Fibroblast of peridontal ligament (primary cell): ENCODE results near the gene MRPS27.

Experiments
- DNase-seq: peaks from one replicate; pipeline ENCODE4 v3.0.0-alpha.2; 2010; ENCODE audit errors: extremely low read depth

Gene MRPS27

DNA sequence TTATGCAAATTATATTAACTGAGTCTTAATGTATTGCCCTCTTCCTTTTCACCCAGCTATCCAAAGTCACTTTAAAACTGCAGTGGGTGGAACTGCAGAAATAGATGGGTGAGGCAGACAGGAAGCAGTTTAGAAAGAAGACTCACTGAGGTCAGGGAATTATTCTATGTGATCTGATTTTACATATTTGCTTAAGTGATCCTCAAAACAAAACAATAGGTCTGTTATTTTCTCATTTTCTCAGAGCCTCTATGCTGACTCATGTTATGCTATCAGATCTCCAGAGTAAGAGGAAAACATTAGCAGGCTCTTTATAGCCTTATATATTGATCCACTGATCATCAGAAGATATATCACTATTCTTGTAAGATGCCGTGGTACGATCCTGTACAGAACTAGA is 63.5 kb downstream of the MRPS27 start:
- DNase-seq = peak; percentile 27

DNA sequence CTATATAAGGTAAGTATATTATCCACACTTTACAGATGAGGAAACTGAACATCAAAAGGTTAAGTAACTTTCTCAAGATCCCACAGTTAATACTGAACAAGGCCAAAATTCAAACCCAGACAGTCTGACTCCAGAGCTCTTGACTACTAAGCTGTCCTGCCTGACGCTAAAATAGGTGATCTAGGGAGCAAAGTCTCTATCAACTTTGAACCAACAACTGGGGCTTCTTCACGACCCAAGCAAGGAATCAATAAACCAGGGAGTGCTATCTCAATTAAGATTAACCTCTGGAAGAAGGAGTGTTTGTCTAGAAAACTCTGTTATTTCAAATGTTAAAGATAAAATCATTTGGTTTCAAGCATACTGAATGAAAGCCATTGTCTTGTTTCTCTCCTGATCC is 64.4 kb downstream of the MRPS27 start:
- DNase-seq = no peak

DNA sequence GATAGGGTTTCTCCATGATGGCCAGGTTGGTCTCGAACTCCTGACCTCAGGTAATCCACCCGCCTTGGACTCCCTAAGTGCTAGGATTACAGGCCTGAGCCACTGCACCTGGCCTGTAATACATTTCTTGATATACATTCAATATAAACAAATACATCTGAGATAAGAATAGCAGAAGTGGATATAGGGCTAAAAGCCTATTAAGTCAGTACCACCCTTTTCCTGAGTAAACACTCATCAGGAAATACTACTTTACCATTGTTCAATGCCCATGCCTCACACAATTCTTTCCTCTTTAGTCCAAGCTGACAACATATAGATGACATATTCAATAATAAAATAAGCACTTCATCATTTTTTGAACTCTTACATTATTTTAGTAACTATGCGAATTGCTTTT is 64.8 kb downstream of the MRPS27 start:
- no peak for DNase-seq

- DNase-seq = peak; percentile 48
Measured at GRCh38 chr5:72252574-72253155, 67.4 kb downstream of the MRPS27 start.

DNA sequence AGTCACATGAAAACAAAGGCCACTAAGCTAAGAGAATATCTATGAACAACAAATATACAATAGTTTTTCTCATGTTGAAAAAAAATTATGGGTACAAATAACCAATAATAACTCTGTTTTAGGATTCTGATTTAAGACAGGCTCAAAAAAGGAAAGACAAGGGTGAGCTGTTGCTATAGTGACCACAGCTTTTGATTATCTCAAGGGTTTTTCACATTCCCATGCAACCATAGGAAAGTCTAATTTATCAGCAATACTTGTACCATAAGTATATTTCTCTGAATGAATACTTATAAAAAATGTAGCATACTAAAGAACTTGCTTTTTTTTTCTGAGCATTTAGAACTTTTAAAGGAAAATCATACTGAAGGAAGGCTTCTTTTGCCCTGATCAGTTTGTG is 68.0 kb downstream of the MRPS27 start:
- peak; percentile 57 for DNase-seq

DNA sequence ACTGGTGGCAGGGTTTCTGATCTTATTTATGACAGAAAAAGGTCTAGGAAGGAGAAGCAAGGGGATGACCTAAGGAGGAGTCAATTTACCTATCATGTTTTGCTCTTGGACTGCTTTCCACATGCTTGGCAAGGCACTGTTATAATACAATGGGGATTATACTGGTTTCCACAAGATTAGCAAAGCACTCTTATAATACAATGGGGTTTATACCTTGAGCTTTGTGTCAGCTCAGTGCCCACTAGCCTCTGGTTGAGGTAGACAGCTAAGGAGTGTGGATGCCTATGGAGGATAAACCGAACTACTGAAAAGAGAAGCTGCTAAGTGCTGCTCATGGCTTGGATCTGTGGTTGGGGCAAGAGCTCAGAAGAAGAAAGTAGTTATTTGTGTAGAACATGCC is 68.7 kb downstream of the MRPS27 start:
- DNase-seq = no peak

DNA sequence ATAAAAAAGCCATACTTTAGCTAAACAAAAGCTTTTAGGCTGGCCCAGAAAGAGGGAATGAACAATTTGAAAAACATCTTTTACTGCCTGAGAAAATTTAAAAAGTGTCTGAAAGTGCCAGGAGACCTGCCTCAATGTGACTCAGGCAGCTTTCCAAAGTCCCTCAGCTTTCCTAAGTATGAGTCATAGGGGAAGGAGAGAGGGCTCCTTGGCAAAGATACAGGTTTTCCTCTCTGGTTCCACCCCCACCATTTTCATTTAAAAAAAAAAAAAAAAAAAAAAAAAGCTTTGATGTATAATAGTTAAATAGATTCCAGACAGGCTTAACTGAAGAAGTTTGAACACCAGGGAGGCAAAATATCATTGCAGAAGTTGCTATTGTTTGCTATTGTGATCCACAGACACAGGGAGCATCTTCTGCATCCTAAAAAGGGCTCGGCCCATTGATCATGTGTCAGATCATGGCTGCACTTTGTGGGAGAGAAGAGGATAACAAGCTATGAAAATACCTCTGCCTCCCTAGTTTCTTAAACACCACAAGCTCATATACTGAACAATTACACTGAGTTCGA is 71.5 kb downstream of the MRPS27 start:
- peak; percentile 93 for DNase-seq

DNA sequence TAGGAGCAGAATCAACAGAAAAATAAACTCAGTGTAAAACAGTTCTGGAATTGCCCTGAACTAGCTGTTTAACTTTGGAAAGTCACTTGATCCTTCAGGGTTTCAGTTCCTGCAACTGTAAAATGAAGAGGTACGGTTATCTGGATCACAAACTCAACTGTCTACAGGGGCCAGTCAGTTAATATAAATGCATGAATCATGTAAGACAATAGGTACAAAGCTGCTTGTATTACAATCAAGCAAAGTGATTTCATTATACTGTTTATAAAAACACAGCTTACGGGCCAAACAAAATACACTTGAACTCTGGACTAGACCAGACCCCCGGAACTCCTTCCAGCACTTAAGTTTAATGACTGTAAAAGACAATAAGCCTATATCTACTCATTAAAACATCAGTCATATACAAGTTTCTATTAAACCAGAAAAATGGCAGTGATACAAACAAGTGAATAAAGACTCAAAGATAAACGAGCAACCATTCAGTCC is 73.0 kb downstream of the MRPS27 start:
- DNase-seq = peak; percentile 60

DNA sequence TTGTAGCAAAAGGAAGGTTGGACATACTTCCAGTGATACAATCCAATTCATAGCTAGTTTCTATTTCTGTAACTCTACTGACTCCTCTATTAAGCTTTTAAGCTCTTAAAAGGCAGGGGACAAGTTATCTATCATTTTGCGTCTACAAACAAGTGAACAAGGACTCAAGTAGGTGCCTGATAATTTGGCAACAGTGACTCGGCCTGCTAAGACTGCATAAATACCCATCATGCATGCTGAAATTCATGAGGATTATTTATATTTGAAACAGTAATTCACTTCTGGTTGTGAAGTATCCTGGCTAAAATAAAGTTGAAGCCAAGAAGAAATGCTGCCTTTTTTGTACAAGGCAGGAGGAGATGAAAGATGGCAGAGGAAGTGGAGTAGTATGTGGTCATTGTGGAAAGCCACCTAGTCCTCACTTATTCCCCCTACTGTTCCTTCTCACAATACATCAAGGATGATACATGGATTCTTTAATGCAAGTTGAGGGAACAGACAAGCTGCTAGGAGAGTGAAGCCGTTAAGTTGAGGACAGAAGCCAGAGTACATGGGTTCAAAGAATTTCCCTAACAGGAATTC is 74.0 kb downstream of the MRPS27 start:
- DNase-seq = peak; percentile 54

DNA sequence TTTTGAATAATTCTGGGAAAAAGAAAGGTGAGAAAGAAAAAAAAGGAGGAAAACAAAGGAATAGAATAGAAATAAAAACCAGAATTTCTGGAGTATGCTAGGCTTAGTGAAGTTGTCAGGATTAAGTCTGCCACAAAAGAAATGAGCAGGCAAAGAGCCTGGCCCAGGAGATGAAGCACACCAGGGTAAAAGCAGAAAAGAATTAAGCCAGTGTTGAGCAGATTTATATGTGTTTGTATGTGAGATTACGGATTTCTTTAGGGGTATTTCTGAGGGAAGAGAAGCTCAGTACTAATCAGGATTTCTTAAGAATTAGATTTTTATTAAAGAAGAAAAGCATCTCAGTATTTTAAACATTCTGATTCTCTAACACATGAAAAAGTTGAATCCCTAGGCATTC is 74.5 kb downstream of the MRPS27 start:
- DNase-seq = no peak

- peak; percentile 73 for DNase-seq
Measured at GRCh38 chr5:72244862-72245371, 75.1 kb downstream of the MRPS27 start.

- no peak for DNase-seq
Measured at GRCh38 chr5:72243706-72244105, 76.3 kb downstream of the MRPS27 start.

DNA sequence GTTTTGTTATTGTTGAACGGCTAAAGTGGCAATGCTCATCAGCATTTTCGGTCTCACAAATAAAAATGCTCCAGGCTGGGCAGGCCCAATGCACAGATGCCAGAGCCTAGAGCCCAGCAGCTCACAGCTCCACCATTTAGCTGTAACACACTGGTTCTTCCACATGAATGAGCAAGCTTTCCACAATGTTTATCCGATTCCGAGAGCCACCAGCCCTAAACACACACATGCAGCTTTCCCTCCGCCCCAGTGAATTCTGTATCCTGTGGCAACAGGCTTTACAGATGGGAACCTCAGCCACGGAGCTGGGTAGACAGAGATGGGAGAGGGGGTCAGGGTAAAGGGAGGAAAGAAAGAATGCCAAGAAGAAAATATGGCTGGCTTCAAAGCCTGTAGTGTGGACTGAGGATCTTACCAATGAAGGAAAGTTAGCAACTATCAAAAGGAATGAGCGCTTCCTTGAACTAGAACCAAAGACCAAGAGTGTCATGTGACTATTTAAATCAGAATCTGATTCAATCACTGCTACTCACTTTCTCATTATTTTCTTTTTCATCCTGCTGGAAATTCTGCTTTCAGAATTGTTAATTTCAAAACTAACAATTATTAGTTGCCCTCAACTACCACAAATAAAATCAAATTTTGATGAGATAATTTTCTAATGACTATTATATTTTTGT is 77.1 kb downstream of the MRPS27 start:
- peak; percentile 75 for DNase-seq

- no peak for DNase-seq
Measured at GRCh38 chr5:72241346-72242003, 78.6 kb downstream of the MRPS27 start.

GRCh38 chr5:72238712-72239445 is 81.2 kb downstream of the MRPS27 start:
- no peak for DNase-seq

- DNase-seq = no peak
Measured at GRCh38 chr5:72237879-72238278, 82.2 kb downstream of the MRPS27 start.

GRCh38 chr5:72237415-72237814 is 82.6 kb downstream of the MRPS27 start:
- peak; percentile 44 for DNase-seq

GRCh38 chr5:72235725-72236124 is 84.3 kb downstream of the MRPS27 start:
- no peak for DNase-seq

- DNase-seq = no peak
Measured at GRCh38 chr5:72234868-72235267, 85.2 kb downstream of the MRPS27 start.

DNA sequence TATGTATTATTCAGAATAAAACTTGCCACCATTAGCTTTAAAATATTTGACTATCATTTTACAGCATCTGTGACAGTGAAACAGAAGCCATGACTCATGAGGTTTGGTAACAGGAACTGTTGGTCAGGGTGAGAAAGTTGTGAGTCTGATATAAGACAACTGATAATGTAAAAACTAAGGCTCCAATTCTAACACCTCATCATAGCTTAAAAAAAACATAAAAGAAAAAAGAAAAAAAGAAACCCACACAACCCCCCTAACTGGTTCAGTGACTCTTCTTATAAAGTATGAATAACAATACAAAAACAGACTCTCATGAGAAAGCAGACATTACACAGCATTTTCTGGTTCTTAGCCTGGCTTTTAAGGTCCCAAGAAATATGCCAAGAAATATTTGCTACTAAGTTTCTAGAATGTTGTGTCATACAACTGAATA is 85.8 kb downstream of the MRPS27 start:
- DNase-seq = peak; percentile 80

DNA sequence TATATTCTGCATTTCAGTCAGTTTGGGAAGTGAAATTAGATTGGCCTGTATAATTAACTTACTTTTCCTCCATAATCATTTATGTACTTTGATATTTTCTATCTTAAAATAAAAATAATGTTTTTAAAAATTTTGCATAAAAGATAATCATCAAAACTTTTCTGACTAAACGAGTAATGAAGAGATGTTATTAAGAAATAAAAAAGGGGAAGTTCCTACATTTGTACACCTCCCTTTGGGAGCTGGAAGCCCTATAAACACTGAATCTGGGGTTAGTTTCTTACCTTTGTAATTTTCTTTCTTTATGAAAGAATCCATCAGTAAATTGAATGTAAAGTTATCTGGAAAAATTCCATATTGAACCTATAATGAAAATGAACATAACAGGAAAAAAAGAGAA is 86.2 kb downstream of the MRPS27 start:
- no peak for DNase-seq
